Measurements from ENCODE around the gene TUBGCP3. TPM values are rescaled to one million over a fixed set of nuclear protein-coding genes. Genes with fewer than 3 reads are reported as not detected.

The TUBGCP3 gene, protein sequence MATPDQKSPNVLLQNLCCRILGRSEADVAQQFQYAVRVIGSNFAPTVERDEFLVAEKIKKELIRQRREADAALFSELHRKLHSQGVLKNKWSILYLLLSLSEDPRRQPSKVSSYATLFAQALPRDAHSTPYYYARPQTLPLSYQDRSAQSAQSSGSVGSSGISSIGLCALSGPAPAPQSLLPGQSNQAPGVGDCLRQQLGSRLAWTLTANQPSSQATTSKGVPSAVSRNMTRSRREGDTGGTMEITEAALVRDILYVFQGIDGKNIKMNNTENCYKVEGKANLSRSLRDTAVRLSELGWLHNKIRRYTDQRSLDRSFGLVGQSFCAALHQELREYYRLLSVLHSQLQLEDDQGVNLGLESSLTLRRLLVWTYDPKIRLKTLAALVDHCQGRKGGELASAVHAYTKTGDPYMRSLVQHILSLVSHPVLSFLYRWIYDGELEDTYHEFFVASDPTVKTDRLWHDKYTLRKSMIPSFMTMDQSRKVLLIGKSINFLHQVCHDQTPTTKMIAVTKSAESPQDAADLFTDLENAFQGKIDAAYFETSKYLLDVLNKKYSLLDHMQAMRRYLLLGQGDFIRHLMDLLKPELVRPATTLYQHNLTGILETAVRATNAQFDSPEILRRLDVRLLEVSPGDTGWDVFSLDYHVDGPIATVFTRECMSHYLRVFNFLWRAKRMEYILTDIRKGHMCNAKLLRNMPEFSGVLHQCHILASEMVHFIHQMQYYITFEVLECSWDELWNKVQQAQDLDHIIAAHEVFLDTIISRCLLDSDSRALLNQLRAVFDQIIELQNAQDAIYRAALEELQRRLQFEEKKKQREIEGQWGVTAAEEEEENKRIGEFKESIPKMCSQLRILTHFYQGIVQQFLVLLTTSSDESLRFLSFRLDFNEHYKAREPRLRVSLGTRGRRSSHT
- total RNA-seq (2022; extraction: Qiagen RNA extraction; ENCODE audit: low read depth): 14.7 to 21.1 TPM (median 15.5 TPM) in 5 replicates

DNA sequence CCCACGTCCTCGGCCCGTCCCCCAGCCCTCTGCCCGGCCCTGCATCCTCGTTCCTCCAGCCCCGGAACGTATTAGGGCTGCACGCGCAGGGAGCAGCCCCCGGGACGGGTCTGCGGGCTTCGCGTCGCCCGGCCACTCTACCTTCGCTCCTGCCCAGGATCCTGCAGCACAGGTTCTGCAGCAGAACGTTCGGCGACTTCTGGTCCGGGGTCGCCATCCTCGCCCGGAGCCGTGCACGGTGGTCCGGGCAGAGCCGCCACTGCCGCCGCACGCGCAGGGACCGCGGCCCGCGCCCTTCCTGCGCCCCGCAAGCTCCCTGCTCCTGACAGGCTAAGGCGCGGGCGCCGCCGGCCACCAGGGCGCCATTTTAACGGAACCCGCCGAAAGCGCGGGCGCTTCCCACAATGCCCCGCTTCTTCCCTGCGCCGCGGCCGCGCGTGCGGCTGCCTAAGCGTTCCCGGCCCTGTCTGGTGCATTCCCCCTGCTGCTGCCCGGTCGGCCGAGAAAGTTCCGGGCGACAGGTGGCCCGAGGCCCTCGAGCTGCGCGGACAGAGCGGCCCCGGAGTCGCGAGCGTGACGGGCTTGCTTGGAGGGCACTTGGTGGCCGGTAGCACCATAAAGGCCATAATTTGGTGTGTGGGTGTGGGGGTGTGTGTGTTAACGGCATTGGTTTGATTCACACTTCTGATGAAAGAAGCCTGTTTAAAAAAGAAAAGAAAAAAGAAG is at the start of gene TUBGCP3:
TUBGCP3 (minus strand) TSS at position 390 of the 726 bp plus-strand sequence; CDS start at position 217, 173 bp downstream.

Other genes with a start within 250 kb of the TUBGCP3 start
- not detected in 5 replicates for gene SPACA7, start 211.8 kb downstream of the TUBGCP3 start, total RNA-seq (2022; extraction: Qiagen RNA extraction; ENCODE audit: low read depth)
- 7.1 to 13.1 TPM (median 9.4 TPM) in 5 replicates for gene ATP11A, start 101.9 kb upstream of the TUBGCP3 start, total RNA-seq (2022; extraction: Qiagen RNA extraction; ENCODE audit: low read depth)

Data from A549 treated with GW870086 at 1 μM for 4 hours (cell line).